Measurements from ENCODE around the gene ETNK1. TPM values are rescaled to one million over a fixed set of nuclear protein-coding genes. Genes with fewer than 3 reads are reported as not detected.

The ETNK1 gene
- total and polyA plus RNA-seq, 2 donors (not counting 1 experiment from before 2014, with no cell fraction given): 19.4 to 106 TPM

DNA sequence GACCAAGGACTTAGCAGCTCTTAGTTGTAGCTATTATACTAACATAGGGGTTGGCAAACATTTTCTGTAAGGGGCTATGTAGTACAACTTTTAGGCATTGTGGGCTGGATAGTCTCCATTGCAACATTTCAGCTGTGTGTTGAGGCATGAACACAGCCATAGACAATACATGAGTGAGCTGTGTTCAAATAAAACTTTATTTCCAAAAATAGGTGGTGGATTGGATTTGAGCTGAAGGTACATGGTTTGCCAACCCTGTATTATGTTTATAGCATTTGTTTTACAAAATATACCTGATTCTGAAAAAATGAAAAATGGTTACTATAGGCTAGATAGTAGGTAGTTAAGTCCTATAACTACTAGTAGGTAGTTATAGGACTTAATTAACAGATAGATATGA lies 40.5 kb downstream of the ETNK1 start:
- H3K4me2 ChIP-seq (replicated peaks; ENCODE audit: low read depth, low read length, poor library complexity, severe bottlenecking): no peak overlapping the region
- no peak overlapping the region for H3K9ac ChIP-seq (ENCODE audit: low read length)
- ChIA-PET CTCF (no interaction called here), POLR2A (no interaction called here)
- no peak for ATAC-seq (ENCODE audit: low read depth)
- H3K27me3 Mint-ChIP-seq: no peaks in the 10 kb centered on the region
- no peak overlapping the region for H3K4me3 ChIP-seq (ENCODE audit: control extremely low read depth in 1 of 5, extremely low read depth in 1 of 5, insufficient read depth in 1 of 5, low read depth in 2 of 5, low read length in 4 of 5)
- H3K4me1 Mint-ChIP-seq: no peaks in the 10 kb centered on the region
- H4K20me1 ChIP-seq (ENCODE audit: control insufficient read depth, insufficient read depth, low read length, poor library complexity, severe bottlenecking): peaks cover 4% of the 10 kb centered on the region
- H3K9me3 Mint-ChIP-seq (ENCODE audit: insufficient read depth): no peaks in the 10 kb centered on the region
- no peak for TF ChIP-seq EZH2 (IDR thresholded peaks at IDR 0.05; ENCODE audit: borderline replicate concordance, insufficient read depth, low read depth, low read length, poor library complexity, severe bottlenecking)
- TF ChIP-seq, protein P1, sequence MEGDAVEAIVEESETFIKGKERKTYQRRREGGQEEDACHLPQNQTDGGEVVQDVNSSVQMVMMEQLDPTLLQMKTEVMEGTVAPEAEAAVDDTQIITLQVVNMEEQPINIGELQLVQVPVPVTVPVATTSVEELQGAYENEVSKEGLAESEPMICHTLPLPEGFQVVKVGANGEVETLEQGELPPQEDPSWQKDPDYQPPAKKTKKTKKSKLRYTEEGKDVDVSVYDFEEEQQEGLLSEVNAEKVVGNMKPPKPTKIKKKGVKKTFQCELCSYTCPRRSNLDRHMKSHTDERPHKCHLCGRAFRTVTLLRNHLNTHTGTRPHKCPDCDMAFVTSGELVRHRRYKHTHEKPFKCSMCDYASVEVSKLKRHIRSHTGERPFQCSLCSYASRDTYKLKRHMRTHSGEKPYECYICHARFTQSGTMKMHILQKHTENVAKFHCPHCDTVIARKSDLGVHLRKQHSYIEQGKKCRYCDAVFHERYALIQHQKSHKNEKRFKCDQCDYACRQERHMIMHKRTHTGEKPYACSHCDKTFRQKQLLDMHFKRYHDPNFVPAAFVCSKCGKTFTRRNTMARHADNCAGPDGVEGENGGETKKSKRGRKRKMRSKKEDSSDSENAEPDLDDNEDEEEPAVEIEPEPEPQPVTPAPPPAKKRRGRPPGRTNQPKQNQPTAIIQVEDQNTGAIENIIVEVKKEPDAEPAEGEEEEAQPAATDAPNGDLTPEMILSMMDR (IDR thresholded peaks at IDR 0.05): no peak
- no peak overlapping the region for H3K27ac ChIP-seq (ENCODE audit: low read length in 2 of 2)
- intact Hi-C loops (cut with micrococcal nuclease): no loop called here
- H3K27me3 ChIP-seq (replicated peaks in 1 of 4; ENCODE audit: control extremely low read depth in 1 of 4, control insufficient read depth in 3 of 4, insufficient read depth in 4 of 4, low read length in 3 of 4): no peaks in the 10 kb centered on the region
- no peaks in the 10 kb centered on the region for H3K4me1 ChIP-seq (ENCODE audit: control insufficient read depth in 2 of 2, insufficient read depth in 2 of 2, low read length in 2 of 2)
- no peak overlapping the region for H2AFZ ChIP-seq (ENCODE audit: insufficient read depth, low read depth, low read length, poor library complexity, severe bottlenecking)
- DNase-seq: no peak
- no peaks in the 10 kb centered on the region for H3K79me2 ChIP-seq (ENCODE audit: control insufficient read depth, insufficient read depth, low read length)
- no peak overlapping the region for H3K27ac Mint-ChIP-seq
- H3K4me3 Mint-ChIP-seq: no peak overlapping the region
- H3K9me3 ChIP-seq (ENCODE audit: control extremely low read depth in 1 of 3, control insufficient read depth in 2 of 3, insufficient read depth in 1 of 3, low read length in 2 of 3): no peaks in the 10 kb centered on the region
- H3K36me3 ChIP-seq (replicated peaks in 1 of 2; ENCODE audit: control extremely low read depth in 1 of 2, control insufficient read depth in 1 of 2, extremely low read depth in 1 of 2, insufficient read depth in 2 of 2, low read length in 1 of 2): peaks cover 5 to 14% of the 10 kb centered on the region in 2 experiments

DNA sequence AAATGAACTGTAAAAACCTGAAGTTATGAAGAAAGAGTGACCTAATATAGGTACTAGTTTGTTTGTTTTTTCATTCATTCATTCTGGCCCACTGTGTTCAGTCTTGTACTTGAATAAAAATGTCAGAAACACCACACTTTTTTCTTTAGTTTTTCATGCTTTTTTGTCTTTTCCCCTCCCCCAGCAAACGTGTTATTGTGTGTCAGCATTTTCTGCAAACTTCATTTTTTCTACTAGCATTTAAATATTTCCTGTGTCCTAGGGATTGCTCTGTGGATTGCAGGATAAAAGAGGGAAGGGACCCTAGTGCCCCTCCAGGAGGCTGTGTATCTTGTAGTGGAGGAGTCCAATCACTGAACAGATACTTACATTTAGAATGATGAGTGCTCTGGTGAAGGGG lies 42.2 kb downstream of the ETNK1 start:
- no peak overlapping the region for H3K4me3 ChIP-seq (ENCODE audit: control extremely low read depth in 1 of 5, extremely low read depth in 1 of 5, insufficient read depth in 1 of 5, low read depth in 2 of 5, low read length in 4 of 5)
- no peaks in the 10 kb centered on the region for H3K9me3 Mint-ChIP-seq (ENCODE audit: insufficient read depth)
- no peaks in the 10 kb centered on the region for H3K27me3 ChIP-seq (replicated peaks in 1 of 4; ENCODE audit: control extremely low read depth in 1 of 4, control insufficient read depth in 3 of 4, insufficient read depth in 4 of 4, low read length in 3 of 4)
- DNase-seq (no peak), ATAC-seq (ENCODE audit: low read depth) (no peak)
- H3K27ac Mint-ChIP-seq: no peak overlapping the region
- intact Hi-C loops (cut with micrococcal nuclease): no loop called here
- H3K27ac ChIP-seq (ENCODE audit: low read length in 2 of 2): no peak overlapping the region
- WGBS (ENCODE audit: insufficient coverage): no CpG with 5 or more reads among the region's 1 CpG
- H3K4me1 ChIP-seq (ENCODE audit: control insufficient read depth in 2 of 2, insufficient read depth in 2 of 2, low read length in 2 of 2): no peaks in the 10 kb centered on the region
- TF ChIP-seq, protein P1 (IDR thresholded peaks at IDR 0.05): no peak
- TF ChIP-seq EZH2 (IDR thresholded peaks at IDR 0.05; ENCODE audit: borderline replicate concordance, insufficient read depth, low read depth, low read length, poor library complexity, severe bottlenecking): no peak
- POLR2A ChIA-PET: no interaction called here
- no peak overlapping the region for H3K4me2 ChIP-seq (replicated peaks; ENCODE audit: low read depth, low read length, poor library complexity, severe bottlenecking)
- H3K9me3 ChIP-seq (ENCODE audit: control extremely low read depth in 1 of 3, control insufficient read depth in 2 of 3, insufficient read depth in 1 of 3, low read length in 2 of 3): no peaks in the 10 kb centered on the region
- H2AFZ ChIP-seq (ENCODE audit: insufficient read depth, low read depth, low read length, poor library complexity, severe bottlenecking): no peak overlapping the region
- H3K36me3 ChIP-seq (replicated peaks in 1 of 2; ENCODE audit: control extremely low read depth in 1 of 2, control insufficient read depth in 1 of 2, extremely low read depth in 1 of 2, insufficient read depth in 2 of 2, low read length in 1 of 2): peaks cover 5 to 13% of the 10 kb centered on the region in 2 experiments
- H4K20me1 ChIP-seq (ENCODE audit: control insufficient read depth, insufficient read depth, low read length, poor library complexity, severe bottlenecking): peaks cover 4% of the 10 kb centered on the region
- H3K79me2 ChIP-seq (ENCODE audit: control insufficient read depth, insufficient read depth, low read length): no peaks in the 10 kb centered on the region
- CTCF ChIA-PET: no interaction called here
- no peak overlapping the region for H3K4me3 Mint-ChIP-seq
- H3K9ac ChIP-seq (ENCODE audit: low read length): no peak overlapping the region
- no peaks in the 10 kb centered on the region for H3K4me1 Mint-ChIP-seq
- H3K27me3 Mint-ChIP-seq: no peaks in the 10 kb centered on the region
